22Rv1 (cell line): Measurements from ENCODE around the gene NCOA6.

Experiments used
- CTCF ChIP-seq: fragments of 450-650 bp; IDR thresholded peaks from 2 replicates; pipeline ENCODE4 v1.5.1; 2017; ENCODE audit warnings: mild to moderate bottlenecking
- ZFX ChIP-seq: fragments of 450-650 bp; IDR thresholded peaks from 2 replicates; pipeline ENCODE4 v1.6.1; 2017; ENCODE audit warnings: antibody characterized with exemption, borderline replicate concordance

- no peak for TF ChIP-seq CTCF
- no peak for TF ChIP-seq ZFX
These were observed 149.9 kb downstream of the NCOA6 start for GRCh38 chr20:34675561-34675960.
